Liver (tissue), 9 donors: Measurements from ENCODE around the gene KRT86. TPM values are rescaled to one million over a fixed set of nuclear protein-coding genes. Genes with fewer than 3 reads are reported as not detected.

ENCODE experiments used
- DNase-seq: peaks from one replicate; pipeline ENCODE4 v3.0.0-alpha.2; 2017; ENCODE audit warnings: low spot score
- H3K27ac ChIP-seq, 2 donors: one replicate each; pipeline ENCODE4 v1.7.0; 2013; ENCODE audit warnings: inconsistent platforms in 2 of 2, low read length in 2 of 2, control low read depth in 1 of 2, low read depth in 1 of 2, mild to moderate bottlenecking in 1 of 2
- H3K27me3 ChIP-seq, 4 donors: one replicate each; pipeline versions ENCODE4 v1.6.1 to v1.7.0; 2013; ENCODE audit warnings: low read length in 3 of 4, inconsistent platforms in 1 of 4, mild to moderate bottlenecking in 1 of 4, moderate library complexity in 1 of 4; ENCODE audit not compliant: control insufficient read depth in 4 of 4, insufficient read depth in 4 of 4
- H3K36me3 ChIP-seq, 4 donors: one replicate each; pipeline versions ENCODE4 v1.6.1 to v1.7.0; 2013; ENCODE audit warnings: low read length in 3 of 4, mild to moderate bottlenecking in 3 of 4, low read depth in 1 of 4, moderate library complexity in 1 of 4; ENCODE audit not compliant: control insufficient read depth in 4 of 4, insufficient read depth in 3 of 4
- H3K4me1 ChIP-seq, 4 donors: one replicate each; pipeline versions ENCODE4 v1.6.1 to v1.7.0; 2013; ENCODE audit warnings: low read length in 3 of 4, mild to moderate bottlenecking in 3 of 4, moderate library complexity in 1 of 4; ENCODE audit not compliant: control insufficient read depth in 4 of 4, insufficient read depth in 4 of 4
- H3K4me3 ChIP-seq, 3 donors: one replicate each; pipeline versions ENCODE4 v1.6.1 to v1.7.0; 2013; ENCODE audit warnings: low read length in 3 of 3, control low read depth in 1 of 3, low read depth in 1 of 3, mild to moderate bottlenecking in 1 of 3
- H3K9ac ChIP-seq, 2 donors: one replicate each; pipeline ENCODE4 v1.7.0; 2013; ENCODE audit warnings: low read length in 2 of 2, mild to moderate bottlenecking in 2 of 2, moderate library complexity in 2 of 2, control low read depth in 1 of 2, low read depth in 1 of 2
- H3K9me3 ChIP-seq, 4 donors: one replicate each; pipeline versions ENCODE4 v1.6.1 to v1.7.0; 2013; ENCODE audit warnings: low read length in 3 of 4; ENCODE audit not compliant: control insufficient read depth in 4 of 4
- EGR1 ChIP-seq, 2 donors: IDR thresholded peaks; 2 replicates each; pipeline ENCODE4 v1.6.1; 2016 to 2018; ENCODE audit warnings: antibody characterized with exemption in 2 of 2, low read depth in 2 of 2
- FOXA1 ChIP-seq: IDR thresholded peaks from 2 replicates; pipeline ENCODE4 v1.6.1; 2016; ENCODE audit warnings: antibody characterized with exemption
- FOXA2 ChIP-seq: IDR thresholded peaks from 2 replicates; pipeline ENCODE4 v1.6.1; 2016; ENCODE audit warnings: antibody characterized with exemption
- GABPA ChIP-seq, 2 donors: IDR thresholded peaks in 1 of 2; conservative IDR thresholded peaks in 1 of 2; 2 replicates each; pipeline ENCODE4 v1.6.1; 2016; ENCODE audit warnings: antibody characterized with exemption in 2 of 2, mild to moderate bottlenecking in 1 of 2, moderate library complexity in 1 of 2
- HNF4A ChIP-seq, 2 donors: conservative IDR thresholded peaks; 2 replicates each; pipeline ENCODE4 v1.6.1; 2016; ENCODE audit warnings: antibody characterized with exemption in 2 of 2, mild to moderate bottlenecking in 2 of 2
- HNF4G ChIP-seq: IDR thresholded peaks from 2 replicates; pipeline ENCODE4 v1.6.1; 2016; ENCODE audit warnings: antibody characterized with exemption
- JUND ChIP-seq, 2 donors: IDR thresholded peaks; 2 replicates each; pipeline ENCODE4 v1.6.1; 2016; ENCODE audit warnings: antibody characterized with exemption in 2 of 2
- NR2F2 ChIP-seq: IDR thresholded peaks from 2 replicates; pipeline ENCODE4 v1.6.1; 2016; ENCODE audit warnings: antibody characterized with exemption
- RAD21 ChIP-seq, 2 donors: IDR thresholded peaks; 2 replicates each; pipeline ENCODE4 v1.6.1; 2016; ENCODE audit warnings: antibody characterized with exemption in 2 of 2, mild to moderate bottlenecking in 2 of 2
- RXRA ChIP-seq, 2 donors: IDR thresholded peaks; 2 replicates each; pipeline ENCODE4 v1.6.1; 2017 to 2018; ENCODE audit warnings: antibody characterized with exemption in 2 of 2, mild to moderate bottlenecking in 1 of 2
- SP1 ChIP-seq: IDR thresholded peaks from 2 replicates; pipeline ENCODE4 v1.6.1; 2018; ENCODE audit warnings: antibody characterized with exemption, mild to moderate bottlenecking
- TAF1 ChIP-seq: conservative IDR thresholded peaks from 2 replicates; pipeline ENCODE4 v1.6.1; 2016; ENCODE audit warnings: antibody characterized with exemption, mild to moderate bottlenecking
- YY1 ChIP-seq: IDR thresholded peaks from 2 replicates; pipeline ENCODE4 v1.6.1; 2016; ENCODE audit warnings: antibody characterized with exemption, mild to moderate bottlenecking
- WGBS: extraction: QIAGEN DNeasy Blood & Tissue Kit; methylation state at CpG from one replicate; pipeline ENCODE4 v1.1.7; 2013; 5-methylcytosine and 5-hydroxymethylcytosine counted together
- polyA plus RNA-seq, 2 donors: library from polyadenylated mRNA; stranded (reverse) in 1 of 2; unstranded in 1 of 2; fragments of 200-250 nt in 1 of 2; fragments of >200 nt in 1 of 2; fragmentation: Nextera tagmentation in 1 of 2; extraction: Ambion mirVana in 1 of 2; gene quantifications; one replicate each; pipeline versions ENCODE4 v1.2.1 to v1.2.3, GENCODE V29; 2013 to 2015
- total RNA-seq, 2 donors: library from RNA; depleted of rRNA; stranded (reverse); fragments of >200 nt; gene quantifications; one replicate each; pipeline ENCODE4 v1.2.3, GENCODE V29; 2014
- TF ChIP-seq, protein P1 (sequence below): IDR thresholded peaks from 2 replicates; pipeline ENCODE4 v1.6.1; 2016; ENCODE audit warnings: antibody characterized with exemption
- TF ChIP-seq, protein P2 (sequence below): IDR thresholded peaks from 2 replicates; pipeline ENCODE4 v1.6.1; 2016; ENCODE audit warnings: antibody characterized with exemption
- TF ChIP-seq, protein P3 (sequence below): fragments of 150-350 bp; IDR thresholded peaks from 2 replicates; pipeline ENCODE4 v1.5.1; 2017; ENCODE audit warnings: improper control_type of control experiment, low read depth, low read length; ENCODE audit not compliant: missing input control
- TF ChIP-seq, protein P4 (sequence below): IDR thresholded peaks from 2 replicates; pipeline ENCODE4 v1.6.1; 2016; ENCODE audit warnings: antibody characterized with exemption, mild to moderate bottlenecking
- TF ChIP-seq, protein P5 (sequence below): IDR thresholded peaks from 2 replicates; pipeline ENCODE4 v1.6.1; 2016; ENCODE audit warnings: antibody characterized with exemption
- donor health status: healthy.
- donor health status: healthy.
- donor health status: healthy.
- donor health status: healthy.
- donor health status: healthy.

Gene KRT86
- total and polyA plus RNA-seq, 4 donors, result 0.08 TPM; not detected in 3

DNA sequence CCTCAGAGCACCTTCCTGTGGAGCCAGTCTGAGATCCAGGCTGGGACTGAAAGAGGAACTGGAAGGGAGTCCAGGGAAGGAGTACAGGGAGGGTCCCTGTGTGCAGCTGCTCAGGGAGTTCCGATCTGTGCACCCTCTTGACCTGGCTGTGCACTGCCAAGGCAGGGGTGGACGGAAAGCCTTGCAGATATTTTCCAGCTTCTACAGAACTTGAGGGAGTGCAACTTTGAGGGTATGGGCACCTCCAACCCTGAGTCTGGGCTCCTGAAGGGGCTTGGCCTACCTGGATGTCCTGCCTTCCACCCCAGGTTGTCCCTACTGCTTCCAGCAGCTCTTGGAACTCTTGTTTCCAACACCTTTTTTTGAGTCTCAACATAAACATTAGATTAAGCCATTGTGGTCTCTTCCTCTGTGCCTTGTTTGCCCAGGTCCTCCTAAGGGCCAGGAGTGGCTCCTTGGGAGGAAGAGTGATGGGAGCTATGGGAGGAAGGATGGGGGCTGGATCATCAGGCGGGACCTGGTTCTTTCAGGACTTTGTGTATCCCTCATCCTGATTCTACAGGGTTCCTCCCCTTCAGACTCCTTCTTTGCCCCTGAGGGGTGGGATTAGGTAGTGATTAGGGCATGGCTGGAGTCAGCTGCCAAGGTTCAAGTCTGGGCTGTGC, 37.9 kb upstream of the KRT86 start:
- WGBS, result 94% methylated on average over 3 of the region's 3 CpGs
- DNase-seq, result no peak
- Histone ChIP-seq H3K27ac (no peak overlapping the region), H3K27me3 (peaks cover 0 to 7% (median 3%) of the 10 kb centered on the region in 4 donors), H3K9me3 (no peaks in the 10 kb centered on the region), H3K36me3 (no peaks in the 10 kb centered on the region), H3K4me1 (peaks cover 0 to 4% (median 0%) of the 10 kb centered on the region in 4 donors), H3K9ac (no peak overlapping the region), H3K4me3 (no peak overlapping the region)
- TF ChIP-seq SP1, result no peak
- TF ChIP-seq, protein P1, sequence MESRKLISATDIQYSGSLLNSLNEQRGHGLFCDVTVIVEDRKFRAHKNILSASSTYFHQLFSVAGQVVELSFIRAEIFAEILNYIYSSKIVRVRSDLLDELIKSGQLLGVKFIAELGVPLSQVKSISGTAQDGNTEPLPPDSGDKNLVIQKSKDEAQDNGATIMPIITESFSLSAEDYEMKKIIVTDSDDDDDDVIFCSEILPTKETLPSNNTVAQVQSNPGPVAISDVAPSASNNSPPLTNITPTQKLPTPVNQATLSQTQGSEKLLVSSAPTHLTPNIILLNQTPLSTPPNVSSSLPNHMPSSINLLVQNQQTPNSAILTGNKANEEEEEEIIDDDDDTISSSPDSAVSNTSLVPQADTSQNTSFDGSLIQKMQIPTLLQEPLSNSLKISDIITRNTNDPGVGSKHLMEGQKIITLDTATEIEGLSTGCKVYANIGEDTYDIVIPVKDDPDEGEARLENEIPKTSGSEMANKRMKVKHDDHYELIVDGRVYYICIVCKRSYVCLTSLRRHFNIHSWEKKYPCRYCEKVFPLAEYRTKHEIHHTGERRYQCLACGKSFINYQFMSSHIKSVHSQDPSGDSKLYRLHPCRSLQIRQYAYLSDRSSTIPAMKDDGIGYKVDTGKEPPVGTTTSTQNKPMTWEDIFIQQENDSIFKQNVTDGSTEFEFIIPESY, result no peak
- TF ChIP-seq FOXA1, result no peak
- no peak for TF ChIP-seq HNF4G
- no peak for TF ChIP-seq YY1
- no peak for TF ChIP-seq JUND (IDR thresholded peaks at IDR 0.05)
- no peak for TF ChIP-seq EGR1 (IDR thresholded peaks at IDR 0.05; ENCODE audit: low read depth in 2 of 2)
- no peak for TF ChIP-seq RXRA (IDR thresholded peaks at IDR 0.05)
- TF ChIP-seq RAD21 (IDR thresholded peaks at IDR 0.05), result no peak
- no peak for TF ChIP-seq FOXA2
- TF ChIP-seq GABPA (IDR thresholded peaks at IDR 0.05 in 1 of 2, conservative IDR thresholded peaks at IDR 0.05 in 1 of 2), result no peak

DNA sequence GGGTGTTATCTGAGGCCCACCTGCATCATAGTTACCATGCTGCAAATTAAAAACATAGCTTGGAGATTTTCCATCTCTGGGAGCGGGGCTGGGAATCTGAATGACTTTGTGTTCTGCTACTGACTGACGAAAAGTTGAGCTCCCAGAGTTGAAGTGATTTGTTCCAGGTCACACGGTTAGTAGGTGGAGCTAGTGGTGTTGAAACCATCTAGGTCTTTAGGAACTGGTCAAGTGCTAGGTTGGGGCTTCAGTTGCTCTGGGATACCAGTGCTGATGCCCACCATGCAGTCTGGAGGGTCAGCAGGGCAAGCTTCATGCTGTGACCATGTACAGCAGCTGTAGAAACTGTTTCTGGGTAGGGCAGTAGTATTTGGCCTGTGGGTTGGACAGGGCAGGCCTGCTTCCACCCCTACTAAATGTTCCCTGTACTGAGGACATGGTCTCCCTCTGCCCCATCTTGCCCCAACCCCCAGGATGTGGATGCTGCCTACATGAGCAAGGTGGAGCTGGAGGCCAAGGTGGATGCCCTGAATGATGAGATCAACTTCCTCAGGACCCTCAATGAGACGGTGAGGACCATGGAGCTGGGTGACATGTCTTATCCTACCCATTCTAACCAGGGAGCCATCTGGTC, 36.1 kb upstream of the KRT86 start:
- no peaks in the 10 kb centered on the region for H3K36me3 ChIP-seq
- no peak overlapping the region for H3K4me3 ChIP-seq
- H3K4me1 ChIP-seq, result peaks cover 0 to 2% (median 0%) of the 10 kb centered on the region in 4 donors
- peaks cover 0 to 3% (median 0%) of the 10 kb centered on the region in 4 donors for H3K27me3 ChIP-seq
- DNase-seq, result no peak
- no peak overlapping the region for H3K27ac ChIP-seq
- WGBS, result 86% methylated on average over 4 of the region's 4 CpGs
- TF ChIP-seq FOXA1, result no peak
- no peak for TF ChIP-seq TAF1
- TF ChIP-seq JUND (IDR thresholded peaks at IDR 0.05), result no peak
- no peak for TF ChIP-seq EGR1 (IDR thresholded peaks at IDR 0.05; ENCODE audit: low read depth in 2 of 2)
- TF ChIP-seq, protein P2, sequence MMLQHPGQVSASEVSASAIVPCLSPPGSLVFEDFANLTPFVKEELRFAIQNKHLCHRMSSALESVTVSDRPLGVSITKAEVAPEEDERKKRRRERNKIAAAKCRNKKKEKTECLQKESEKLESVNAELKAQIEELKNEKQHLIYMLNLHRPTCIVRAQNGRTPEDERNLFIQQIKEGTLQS, result no peak
- TF ChIP-seq, protein P3, sequence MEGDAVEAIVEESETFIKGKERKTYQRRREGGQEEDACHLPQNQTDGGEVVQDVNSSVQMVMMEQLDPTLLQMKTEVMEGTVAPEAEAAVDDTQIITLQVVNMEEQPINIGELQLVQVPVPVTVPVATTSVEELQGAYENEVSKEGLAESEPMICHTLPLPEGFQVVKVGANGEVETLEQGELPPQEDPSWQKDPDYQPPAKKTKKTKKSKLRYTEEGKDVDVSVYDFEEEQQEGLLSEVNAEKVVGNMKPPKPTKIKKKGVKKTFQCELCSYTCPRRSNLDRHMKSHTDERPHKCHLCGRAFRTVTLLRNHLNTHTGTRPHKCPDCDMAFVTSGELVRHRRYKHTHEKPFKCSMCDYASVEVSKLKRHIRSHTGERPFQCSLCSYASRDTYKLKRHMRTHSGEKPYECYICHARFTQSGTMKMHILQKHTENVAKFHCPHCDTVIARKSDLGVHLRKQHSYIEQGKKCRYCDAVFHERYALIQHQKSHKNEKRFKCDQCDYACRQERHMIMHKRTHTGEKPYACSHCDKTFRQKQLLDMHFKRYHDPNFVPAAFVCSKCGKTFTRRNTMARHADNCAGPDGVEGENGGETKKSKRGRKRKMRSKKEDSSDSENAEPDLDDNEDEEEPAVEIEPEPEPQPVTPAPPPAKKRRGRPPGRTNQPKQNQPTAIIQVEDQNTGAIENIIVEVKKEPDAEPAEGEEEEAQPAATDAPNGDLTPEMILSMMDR, result no peak
- TF ChIP-seq, protein P4, sequence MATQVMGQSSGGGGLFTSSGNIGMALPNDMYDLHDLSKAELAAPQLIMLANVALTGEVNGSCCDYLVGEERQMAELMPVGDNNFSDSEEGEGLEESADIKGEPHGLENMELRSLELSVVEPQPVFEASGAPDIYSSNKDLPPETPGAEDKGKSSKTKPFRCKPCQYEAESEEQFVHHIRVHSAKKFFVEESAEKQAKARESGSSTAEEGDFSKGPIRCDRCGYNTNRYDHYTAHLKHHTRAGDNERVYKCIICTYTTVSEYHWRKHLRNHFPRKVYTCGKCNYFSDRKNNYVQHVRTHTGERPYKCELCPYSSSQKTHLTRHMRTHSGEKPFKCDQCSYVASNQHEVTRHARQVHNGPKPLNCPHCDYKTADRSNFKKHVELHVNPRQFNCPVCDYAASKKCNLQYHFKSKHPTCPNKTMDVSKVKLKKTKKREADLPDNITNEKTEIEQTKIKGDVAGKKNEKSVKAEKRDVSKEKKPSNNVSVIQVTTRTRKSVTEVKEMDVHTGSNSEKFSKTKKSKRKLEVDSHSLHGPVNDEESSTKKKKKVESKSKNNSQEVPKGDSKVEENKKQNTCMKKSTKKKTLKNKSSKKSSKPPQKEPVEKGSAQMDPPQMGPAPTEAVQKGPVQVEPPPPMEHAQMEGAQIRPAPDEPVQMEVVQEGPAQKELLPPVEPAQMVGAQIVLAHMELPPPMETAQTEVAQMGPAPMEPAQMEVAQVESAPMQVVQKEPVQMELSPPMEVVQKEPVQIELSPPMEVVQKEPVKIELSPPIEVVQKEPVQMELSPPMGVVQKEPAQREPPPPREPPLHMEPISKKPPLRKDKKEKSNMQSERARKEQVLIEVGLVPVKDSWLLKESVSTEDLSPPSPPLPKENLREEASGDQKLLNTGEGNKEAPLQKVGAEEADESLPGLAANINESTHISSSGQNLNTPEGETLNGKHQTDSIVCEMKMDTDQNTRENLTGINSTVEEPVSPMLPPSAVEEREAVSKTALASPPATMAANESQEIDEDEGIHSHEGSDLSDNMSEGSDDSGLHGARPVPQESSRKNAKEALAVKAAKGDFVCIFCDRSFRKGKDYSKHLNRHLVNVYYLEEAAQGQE, result no peak
- TF ChIP-seq NR2F2, result no peak
- no peak for TF ChIP-seq HNF4G
- TF ChIP-seq HNF4A (conservative IDR thresholded peaks at IDR 0.05), result no peak
- TF ChIP-seq, protein P5, sequence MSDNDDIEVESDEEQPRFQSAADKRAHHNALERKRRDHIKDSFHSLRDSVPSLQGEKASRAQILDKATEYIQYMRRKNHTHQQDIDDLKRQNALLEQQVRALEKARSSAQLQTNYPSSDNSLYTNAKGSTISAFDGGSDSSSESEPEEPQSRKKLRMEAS, result no peak
- TF ChIP-seq RXRA (IDR thresholded peaks at IDR 0.05), result no peak
- no peaks in the 10 kb centered on the region for H3K9me3 ChIP-seq
- H3K9ac ChIP-seq, result no peak overlapping the region
